SK-N-MC (cell line): ENCODE results near the gene FBXL13.

Experiments
- DNase-seq: peaks from one replicate; pipeline ENCODE4 v3.0.0-alpha.2; 2011; ENCODE audit warnings: low read depth, low spot score
- H3K27ac ChIP-seq: fragments of 200-600 bp; sonication (generic); 2 replicates; pipeline ENCODE4 v1.5.1; 2016; ENCODE audit warnings: mixed run types
- H3K36me3 ChIP-seq: fragments of 200-600 bp; sonication (generic); 2 replicates; pipeline ENCODE4 v1.6.1; 2017; ENCODE audit warnings: antibody characterized with exemption, low read length, mixed read lengths; ENCODE audit not compliant: insufficient read depth
- H3K4me3 ChIP-seq: fragments of 200-600 bp; sonication (generic); 2 replicates; pipeline ENCODE4 v1.5.1; 2016
- H3K9ac ChIP-seq: fragments of 200-600 bp; sonication (generic); 2 replicates; pipeline ENCODE4 v1.8.0; 2017; ENCODE audit warnings: mixed run types, mixed read lengths; ENCODE audit not compliant: insufficient read length
- H3K9me3 ChIP-seq: fragments of 200-600 bp; sonication (generic); 2 replicates; pipeline ENCODE4 v1.6.1; 2017; ENCODE audit warnings: low read depth, mild to moderate bottlenecking, antibody characterized with exemption, low read length, moderate library complexity, mixed read lengths
- EZH2 ChIP-seq: fragments of 200-600 bp; sonication (generic); IDR thresholded peaks from one replicate; pipeline ENCODE4 v1.6.1; 2017; ENCODE audit warnings: antibody characterized with exemption
- FOXP2 ChIP-seq: optimal IDR thresholded peaks from 2 replicates; pipeline ENCODE3; 2011; ENCODE audit warnings: mild to moderate bottlenecking, moderate library complexity; ENCODE audit not compliant: insufficient read depth; ENCODE audit errors: extremely low read length, control extremely low read depth
- POLR2AphosphoS5 ChIP-seq: IDR thresholded peaks from 2 replicates; pipeline ENCODE4 v1.6.1; 2012; ENCODE audit warnings: mild to moderate bottlenecking, low read depth, low read length, borderline replicate concordance

FBXL13 gene

GRCh38 chr7:102942868-102943267 is 131.7 kb downstream of the FBXL13 start:
- Histone ChIP-seq H3K36me3 (no peaks in the 10 kb centered on the region), H3K4me3 (peak overlapping the region; percentile 35), H3K27ac (peak overlapping the region; percentile 71), H3K9ac (peak overlapping the region; percentile 48), H3K9me3 (no peaks in the 10 kb centered on the region)
- no peak for DNase-seq
- TF ChIP-seq FOXP2 (no peak), EZH2 (no peak), POLR2AphosphoS5 (no peak)

GRCh38 chr7:102942181-102942866 is 132.3 kb downstream of the FBXL13 start:
- DNase-seq = no peak
- Histone ChIP-seq H3K9me3 (no peaks in the 10 kb centered on the region), H3K9ac (peak overlapping the region; percentile 48), H3K36me3 (no peaks in the 10 kb centered on the region), H3K4me3 (peak overlapping the region; percentile 35), H3K27ac (peak overlapping the region; percentile 71)
- no peak for TF ChIP-seq EZH2
- TF ChIP-seq FOXP2 = no peak
- no peak for TF ChIP-seq POLR2AphosphoS5

- H3K9ac ChIP-seq = no peak overlapping the region
- no peak overlapping the region for H3K4me3 ChIP-seq
- no peaks in the 10 kb centered on the region for H3K36me3 ChIP-seq
- DNase-seq = no peak
- TF ChIP-seq EZH2 (no peak), POLR2AphosphoS5 (no peak), FOXP2 (no peak)
- no peaks in the 10 kb centered on the region for H3K9me3 ChIP-seq
- H3K27ac ChIP-seq = no peak overlapping the region
These were observed 135.9 kb downstream of the FBXL13 start for GRCh38 chr7:102938679-102939078.

- TF ChIP-seq POLR2AphosphoS5 (peak; percentile 34; the same call in 1 of the 2 replicates), EZH2 (no peak)
- H3K36me3 ChIP-seq = no peaks in the 10 kb centered on the region
- no peak overlapping the region for H3K9ac ChIP-seq
- peak overlapping the region; percentile 31 for H3K4me3 ChIP-seq
- peak; percentile 32 for DNase-seq
- H3K9me3 ChIP-seq = no peaks in the 10 kb centered on the region
- H3K27ac ChIP-seq = peak overlapping the region; percentile 90
These were observed 139.0 kb downstream of the FBXL13 start for GRCh38 chr7:102935450-102936115.

GRCh38 chr7:102934701-102935100 is 139.9 kb downstream of the FBXL13 start:
- DNase-seq = no peak
- Histone ChIP-seq H3K9me3 (no peaks in the 10 kb centered on the region), H3K27ac (peak overlapping the region; percentile 22; the same call in 1 of the 2 replicates), H3K9ac (no peak overlapping the region), H3K4me3 (no peak overlapping the region), H3K36me3 (no peaks in the 10 kb centered on the region)
- TF ChIP-seq FOXP2 = no peak
- no peak for TF ChIP-seq POLR2AphosphoS5
- TF ChIP-seq EZH2 = no peak

- H3K9me3 ChIP-seq = no peaks in the 10 kb centered on the region
- no peaks in the 10 kb centered on the region for H3K36me3 ChIP-seq
- no peak overlapping the region for H3K9ac ChIP-seq
- peak overlapping the region; percentile 22; the same call in 1 of the 2 replicates for H3K27ac ChIP-seq
- no peak overlapping the region for H3K4me3 ChIP-seq
- TF ChIP-seq EZH2 = no peak
- no peak for TF ChIP-seq FOXP2
- no peak for TF ChIP-seq POLR2AphosphoS5
- DNase-seq = no peak
These were observed 140.4 kb downstream of the FBXL13 start for GRCh38 chr7:102934239-102934638.

- no peak for DNase-seq
- H3K36me3 ChIP-seq = no peaks in the 10 kb centered on the region
- H3K27ac ChIP-seq = peak overlapping the region; percentile 22; the same call in 1 of the 2 replicates
- TF ChIP-seq EZH2 = no peak
- TF ChIP-seq FOXP2 = no peak
- no peak for TF ChIP-seq POLR2AphosphoS5
- H3K4me3 ChIP-seq = no peak overlapping the region
- no peaks in the 10 kb centered on the region for H3K9me3 ChIP-seq
- H3K9ac ChIP-seq = no peak overlapping the region
These were observed 140.8 kb downstream of the FBXL13 start for GRCh38 chr7:102933763-102934162.

GRCh38 chr7:102931757-102932156 is 142.8 kb downstream of the FBXL13 start:
- H3K9me3 ChIP-seq = no peaks in the 10 kb centered on the region
- H3K36me3 ChIP-seq = no peaks in the 10 kb centered on the region
- no peak overlapping the region for H3K4me3 ChIP-seq
- TF ChIP-seq EZH2 (no peak), POLR2AphosphoS5 (no peak), FOXP2 (no peak)
- DNase-seq = no peak
- H3K9ac ChIP-seq = no peak overlapping the region
- no peak overlapping the region for H3K27ac ChIP-seq

GRCh38 chr7:102927312-102927933 is 147.2 kb downstream of the FBXL13 start:
- no peaks in the 10 kb centered on the region for H3K9me3 ChIP-seq
- TF ChIP-seq FOXP2 (no peak), POLR2AphosphoS5 (no peak), EZH2 (no peak)
- no peaks in the 10 kb centered on the region for H3K36me3 ChIP-seq
- no peak overlapping the region for H3K27ac ChIP-seq
- no peak for DNase-seq
- H3K4me3 ChIP-seq = no peak overlapping the region
- no peak overlapping the region for H3K9ac ChIP-seq
